SIG-M5 (cell line): ENCODE data around the gene ZNF613.
A peak's percentile ranks its signal among the peaks of the same experiment; 100 is the strongest.
"Not testable (repeated sequence)": the region's sequence is repeated elsewhere in the genome, so short reads cannot be mapped to it uniquely, and the experiment has no call there.

Experiments
- DNase-seq: peaks from one replicate; lab custom pipeline; 2025; lab: John Stamatoyannopoulos, UW

Gene ZNF613

DNA sequence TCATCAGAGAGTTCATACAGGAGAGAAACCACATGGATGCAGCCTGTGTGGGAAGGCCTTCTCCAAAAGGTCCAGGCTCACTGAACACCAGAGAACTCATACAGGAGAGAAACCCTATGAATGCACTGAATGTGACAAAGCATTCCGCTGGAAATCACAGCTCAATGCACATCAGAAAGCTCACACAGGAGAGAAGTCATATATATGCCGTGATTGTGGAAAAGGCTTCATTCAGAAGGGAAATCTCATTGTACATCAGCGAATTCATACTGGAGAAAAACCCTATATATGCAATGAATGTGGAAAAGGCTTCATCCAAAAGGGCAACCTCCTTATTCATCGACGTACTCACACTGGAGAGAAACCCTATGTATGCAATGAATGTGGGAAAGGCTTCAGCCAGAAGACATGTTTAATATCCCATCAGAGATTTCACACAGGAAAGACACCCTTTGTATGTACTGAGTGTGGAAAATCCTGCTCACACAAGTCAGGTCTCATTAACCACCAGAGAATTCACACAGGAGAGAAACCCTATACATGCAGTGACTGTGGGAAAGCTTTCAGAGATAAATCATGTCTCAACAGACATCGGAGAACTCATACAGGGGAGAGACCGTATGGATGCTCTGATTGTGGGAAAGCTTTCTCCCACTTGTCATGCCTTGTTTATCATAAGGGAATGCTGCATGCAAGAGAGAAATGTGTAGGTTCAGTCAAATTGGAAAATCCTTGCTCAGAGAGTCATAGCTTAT, 17.7 kb downstream of the ZNF613 start:
- DNase-seq, result no peak

DNA sequence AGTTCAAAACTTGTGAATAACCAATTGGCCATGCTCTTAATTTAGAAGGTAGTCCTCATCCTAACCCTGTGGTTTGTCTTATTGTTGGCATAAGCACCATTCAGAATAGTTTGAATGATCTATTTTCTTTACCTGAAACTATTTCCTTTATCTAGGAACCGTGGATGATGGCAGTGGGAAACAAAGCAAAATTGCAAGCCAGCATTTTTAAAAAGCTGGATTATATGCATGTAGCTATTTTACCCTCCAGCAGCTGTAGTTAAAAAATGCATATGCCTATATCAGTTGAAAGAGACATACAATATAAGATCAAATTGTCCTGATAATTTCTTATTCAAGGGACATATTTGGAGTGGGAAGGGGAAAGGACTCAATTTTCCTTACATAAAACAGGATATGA, 19.3 kb downstream of the ZNF613 start:
- DNase-seq, result no peak

- DNase-seq, result no peak
Measured at GRCh38 chr19:51948975-51949374, 21.7 kb downstream of the ZNF613 start.

DNA sequence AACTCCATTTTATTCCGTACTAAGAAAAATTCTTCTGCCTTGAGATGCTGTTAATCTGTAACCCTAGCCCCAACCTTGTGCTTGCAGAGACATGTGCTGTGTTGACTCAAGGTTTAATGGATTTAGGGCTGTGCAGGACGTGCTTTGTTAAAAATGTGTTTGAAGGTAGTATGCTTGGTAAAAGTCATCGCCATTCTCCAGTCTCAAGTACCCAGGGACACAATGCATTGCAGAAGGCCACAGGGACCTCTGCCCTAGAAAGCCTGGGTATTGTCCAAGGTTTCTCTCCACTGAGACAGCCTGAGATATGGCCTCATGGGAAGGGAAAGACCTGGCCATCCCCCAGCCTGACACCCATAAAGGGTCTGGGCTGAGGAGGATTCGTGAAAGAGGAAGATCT, 30.6 kb downstream of the ZNF613 start:
- DNase-seq, result not testable (repeated sequence)

- DNase-seq, result no peak
Measured at GRCh38 chr19:51959791-51960190, 32.5 kb downstream of the ZNF613 start.

DNA sequence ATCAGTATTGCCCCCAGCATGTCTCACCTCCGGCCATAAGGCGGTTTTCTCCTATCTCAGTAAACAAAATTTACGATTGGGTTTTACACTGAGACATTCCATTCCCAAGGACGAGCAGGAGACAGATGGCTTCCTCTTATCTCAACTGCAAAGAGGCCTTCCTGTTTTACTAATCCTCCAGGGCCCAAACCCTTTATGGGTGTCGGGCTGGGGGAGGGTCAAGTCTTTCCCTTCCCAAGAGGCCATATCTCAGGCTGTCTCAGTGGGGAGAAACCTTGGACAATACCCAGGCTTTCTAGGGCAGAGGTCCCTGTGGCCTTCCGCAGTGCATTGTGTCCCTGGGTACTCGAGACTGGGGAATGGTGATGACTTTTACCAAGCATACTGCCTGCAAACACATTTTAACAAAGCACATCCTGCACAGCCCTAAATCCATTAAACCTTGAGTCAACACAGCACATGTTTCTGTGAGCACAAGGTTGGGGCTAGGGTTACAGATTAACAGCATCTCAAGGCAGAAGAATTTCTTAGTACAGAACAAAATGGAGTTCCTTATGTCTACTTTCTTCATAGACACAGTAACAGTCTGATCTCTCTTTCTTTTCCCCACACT, 33.5 kb downstream of the ZNF613 start:
- not testable (repeated sequence) for DNase-seq

GRCh38 chr19:51965583-51965982, 38.3 kb downstream of the ZNF613 start:
- no peak for DNase-seq

GRCh38 chr19:51970718-51971117, 43.4 kb downstream of the ZNF613 start:
- DNase-seq, result no peak

DNA sequence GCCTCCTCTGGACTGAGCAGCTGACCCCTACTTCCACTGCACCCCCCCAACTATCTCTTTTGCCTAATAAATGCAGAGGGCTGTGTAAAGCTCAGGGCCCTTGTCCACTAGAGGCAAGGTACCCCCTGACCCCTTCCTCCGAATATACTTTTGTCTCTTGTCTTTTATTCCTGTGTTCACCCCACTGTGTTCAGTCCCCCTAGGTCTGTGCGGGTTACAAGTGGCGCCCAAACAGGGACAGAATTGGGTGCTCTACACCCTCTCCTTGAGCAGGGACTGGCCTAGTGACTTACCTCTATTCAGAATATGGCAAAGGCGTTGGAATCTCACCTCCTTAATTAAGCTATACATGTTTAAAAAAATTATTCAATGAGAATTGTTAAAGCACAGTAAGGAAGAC, 44.4 kb downstream of the ZNF613 start:
- no peak for DNase-seq

- not testable (repeated sequence) for DNase-seq
Measured at GRCh38 chr19:51975787-51976186, 48.5 kb downstream of the ZNF613 start.

DNA sequence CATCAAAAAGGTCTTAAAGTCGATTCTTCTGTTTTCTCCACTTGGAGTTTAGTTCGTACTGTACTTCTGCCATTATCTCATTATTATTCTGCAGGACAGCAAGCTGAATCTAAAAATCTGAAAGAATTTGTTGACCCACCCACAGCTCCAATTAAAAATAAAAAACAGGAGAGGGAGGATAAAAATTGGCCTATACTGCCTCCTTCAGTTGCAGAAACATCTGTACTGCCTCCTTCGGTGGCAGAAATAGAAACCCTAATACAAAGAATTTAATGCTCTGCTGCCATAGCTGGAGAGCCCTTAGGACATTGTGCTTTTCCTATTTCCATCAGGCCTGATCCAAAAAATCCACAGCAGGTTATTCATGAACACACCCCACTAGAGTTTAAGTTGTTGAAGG, 49.6 kb downstream of the ZNF613 start:
- no peak for DNase-seq

DNA sequence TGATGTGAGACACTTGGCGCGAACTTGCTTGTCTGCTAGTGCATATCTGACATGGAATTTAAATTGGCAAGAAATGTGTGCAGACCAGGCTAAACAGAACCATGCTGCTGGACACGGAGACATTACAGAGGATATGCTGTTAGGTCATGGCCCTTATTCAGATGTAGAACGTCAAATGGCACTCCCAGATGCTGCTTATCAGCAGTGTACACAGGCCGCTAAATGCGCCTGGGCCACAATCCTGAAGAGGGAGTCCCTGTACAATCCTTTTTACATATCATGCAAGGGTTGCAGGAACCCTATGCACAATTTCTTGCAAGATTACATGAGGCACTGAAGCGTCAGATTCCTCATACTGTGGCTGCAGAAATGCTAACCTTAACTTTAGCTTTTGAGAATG, 50.1 kb downstream of the ZNF613 start:
- no peak for DNase-seq

- no peak for DNase-seq
Measured at GRCh38 chr19:51978882-51979281, 51.6 kb downstream of the ZNF613 start.

DNA sequence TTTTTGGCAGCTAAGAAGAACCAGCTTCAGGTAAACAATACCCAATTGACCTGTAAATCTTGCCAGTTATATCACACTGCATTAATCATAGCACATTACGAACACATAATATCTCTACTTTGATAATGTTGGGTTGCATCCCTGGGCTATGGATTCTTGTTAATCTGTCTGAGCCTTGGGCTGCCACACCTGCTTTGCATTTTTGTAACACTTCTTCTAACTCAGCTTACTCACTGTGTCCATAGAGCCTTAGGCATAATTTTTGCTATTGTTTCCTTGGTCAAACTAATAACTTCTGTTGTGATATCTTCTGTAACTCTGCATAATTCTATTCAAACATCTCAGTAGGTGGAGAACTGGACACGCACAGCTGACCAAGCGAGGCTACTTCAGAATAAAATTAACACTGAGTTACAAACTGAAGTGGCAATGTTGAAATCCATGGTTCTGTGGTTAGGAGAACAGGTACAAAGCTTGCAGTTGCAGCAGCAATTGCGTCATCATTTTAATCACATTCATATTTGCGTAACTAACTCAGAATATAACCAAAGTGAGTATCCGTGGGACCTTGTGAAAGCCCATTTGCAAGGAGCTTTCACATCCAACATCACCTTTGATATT, 53.0 kb downstream of the ZNF613 start:
- DNase-seq, result no peak

- DNase-seq, result not testable (repeated sequence)
Measured at GRCh38 chr19:51980926-51981325, 53.7 kb downstream of the ZNF613 start.

DNA sequence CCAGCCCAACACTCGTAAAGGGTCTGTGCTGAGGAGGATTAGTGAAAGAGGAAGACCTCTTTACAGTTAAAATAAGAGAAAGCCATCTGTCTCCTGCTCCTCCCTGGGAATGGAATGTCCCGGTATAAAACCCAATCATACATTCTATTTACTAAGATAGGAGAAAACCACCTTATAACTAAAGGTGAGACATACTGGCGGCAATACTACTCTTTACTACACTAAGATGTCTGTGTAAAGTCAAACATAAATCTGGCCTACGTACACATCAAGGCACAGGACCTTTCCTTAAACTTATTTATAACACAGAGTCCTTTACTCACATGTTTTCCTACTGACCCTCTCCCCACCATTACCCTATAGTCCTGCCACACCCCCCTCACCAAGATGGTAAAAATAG, 56.1 kb downstream of the ZNF613 start:
- DNase-seq, result no peak

GRCh38 chr19:51986309-51987291, 59.3 kb downstream of the ZNF613 start, which contains the start of gene ZNF350:
TSS of gene ZNF350 (minus strand) at chr19:51986840. CDS start at chr19:51974360, 12,480 bp downstream.
- peak; percentile 57 for DNase-seq

GRCh38 chr19:51993422-51993821, 66.2 kb downstream of the ZNF613 start:
- DNase-seq, result no peak

DNA sequence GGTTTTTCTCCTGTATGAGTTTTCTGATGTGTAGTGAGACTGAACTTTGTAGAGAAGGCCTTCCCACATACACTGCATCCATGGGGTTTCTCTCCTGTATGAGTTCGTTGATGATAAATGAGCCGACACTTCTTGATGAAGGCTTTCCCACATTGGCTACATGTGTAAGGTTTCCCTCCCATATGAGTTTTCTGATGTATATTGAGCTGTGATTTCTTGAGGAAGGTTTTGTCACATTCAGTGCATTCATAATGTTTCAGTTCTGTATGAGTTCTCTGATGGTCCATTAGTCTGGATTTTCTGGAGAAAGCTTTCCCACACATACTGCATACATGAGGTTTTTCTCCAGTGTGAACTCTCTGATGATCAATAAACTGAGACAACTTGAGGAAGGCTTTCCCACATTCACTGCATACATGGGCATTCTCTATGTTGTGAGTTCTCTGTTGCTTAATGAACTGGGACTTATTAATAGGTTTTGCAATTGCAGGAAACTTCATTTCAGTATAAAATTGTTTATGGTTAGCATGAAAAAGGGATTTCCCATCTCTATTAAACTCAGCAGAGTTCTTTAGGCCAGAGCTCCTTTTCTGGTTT, 66.9 kb downstream of the ZNF613 start:
- DNase-seq, result no peak
